GM19397 (cell line): ENCODE data around the gene PANK4.

Experiments
- ATAC-seq: cut with Tn5 transposase; IDR thresholded peaks from one replicate; pipeline ENCODE4 v1.9.1; 2021; ENCODE audit warnings: mild to moderate bottlenecking, moderate library complexity; ENCODE audit not compliant: unreplicated experiment

PANK4 gene

GRCh38 chr1:2546515-2547209, 20.3 kb upstream of the PANK4 start:
- ATAC-seq = peak; percentile 31

- peak; percentile 33 for ATAC-seq
Measured at GRCh38 chr1:2545754-2546514, 19.5 kb upstream of the PANK4 start.

GRCh38 chr1:2544875-2545640, 18.7 kb upstream of the PANK4 start:
- no peak for ATAC-seq

- no peak for ATAC-seq
Measured at GRCh38 chr1:2544093-2544874, 17.9 kb upstream of the PANK4 start.

DNA sequence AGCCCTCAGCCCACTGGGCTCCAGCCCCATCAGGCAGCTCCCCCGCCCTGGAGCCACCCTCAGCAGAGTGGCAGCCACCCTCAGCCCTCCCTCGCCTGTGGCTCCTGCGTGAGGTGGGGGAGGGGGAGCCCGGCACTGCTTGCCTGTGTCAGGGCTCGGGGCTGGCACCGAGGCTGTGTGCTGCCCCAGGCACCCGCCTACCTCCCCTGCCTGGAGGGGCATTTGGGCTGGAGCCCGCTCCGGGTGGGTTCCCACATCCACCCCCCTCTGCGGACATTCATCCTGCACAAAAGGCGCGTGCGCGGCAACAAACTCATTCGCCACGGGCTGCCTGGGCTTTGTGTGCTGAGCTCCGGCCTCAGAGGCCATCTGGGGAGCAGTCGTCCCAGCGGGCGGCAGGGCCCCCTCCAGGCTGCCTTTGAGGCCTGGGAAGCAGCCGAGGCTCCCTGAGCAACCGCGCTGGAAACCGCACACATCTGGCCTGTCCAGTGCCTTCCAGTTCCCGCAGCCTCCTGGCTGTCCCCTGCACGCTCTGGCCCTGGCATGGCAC, 17.2 kb upstream of the PANK4 start:
- ATAC-seq = no peak

DNA sequence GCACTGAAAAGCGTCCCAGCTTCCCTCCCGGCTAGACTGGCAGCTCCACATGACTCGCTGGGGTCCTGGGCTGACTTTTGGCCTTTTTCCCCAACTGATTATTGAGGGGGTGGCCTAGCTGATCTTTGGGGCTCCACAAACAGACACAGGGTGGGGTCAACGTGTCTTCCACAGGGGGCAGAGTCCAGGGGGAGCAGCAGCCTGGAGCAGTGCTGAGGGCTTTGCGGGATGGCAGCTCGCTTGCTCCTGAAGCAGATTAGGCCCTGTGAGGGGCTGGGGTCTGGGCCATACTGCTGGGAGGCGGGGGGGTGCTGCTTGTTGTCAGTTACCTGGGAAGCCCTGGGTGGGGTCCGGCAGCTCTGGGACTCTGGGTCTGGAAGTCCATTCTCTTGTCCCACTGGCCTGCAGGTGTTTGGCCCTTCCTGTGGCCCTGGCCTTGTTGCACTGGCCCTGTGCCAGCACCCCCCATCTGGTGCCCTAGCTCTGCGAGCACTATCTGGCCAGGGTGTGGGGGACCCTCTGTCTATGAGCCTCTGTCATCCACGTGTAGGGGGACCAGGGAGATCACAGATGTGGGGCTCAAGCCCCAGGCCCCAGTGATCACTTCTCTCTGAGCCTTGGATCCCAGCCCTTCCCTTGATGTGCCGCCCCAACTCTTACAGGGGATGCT, 16.0 kb upstream of the PANK4 start:
- no peak for ATAC-seq

DNA sequence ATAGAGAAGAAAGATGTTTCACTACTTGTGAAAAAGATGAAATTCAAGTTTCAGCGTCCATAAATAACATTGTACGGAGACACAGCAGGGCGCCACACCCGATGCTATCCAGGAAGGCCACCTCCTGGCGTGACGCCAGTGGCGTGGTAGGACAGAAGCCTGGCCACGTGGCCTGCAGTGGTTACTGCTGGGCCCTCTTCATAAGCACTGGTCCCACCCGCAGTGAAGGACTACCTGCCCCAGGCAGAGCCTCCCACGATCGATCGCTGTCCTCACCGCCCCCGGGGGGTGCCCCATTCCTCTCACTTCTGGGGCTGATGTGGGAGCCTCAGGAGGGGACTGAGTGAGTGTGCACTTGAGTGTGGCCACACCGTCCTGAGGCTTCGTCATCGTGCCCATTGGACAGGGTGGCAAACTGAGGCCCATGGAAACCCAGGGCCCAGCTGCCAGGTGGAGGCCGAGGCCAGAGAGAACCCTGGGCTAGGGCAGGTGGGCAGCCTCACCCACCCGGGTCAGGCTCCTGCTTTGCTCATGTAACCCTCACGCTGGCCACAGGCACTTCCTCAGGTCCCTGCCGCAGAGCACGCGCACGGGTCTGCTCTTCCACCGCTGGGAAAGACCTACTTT, 15.3 kb upstream of the PANK4 start:
- ATAC-seq = no peak

GRCh38 chr1:2540816-2541492, 14.6 kb upstream of the PANK4 start:
- no peak for ATAC-seq

DNA sequence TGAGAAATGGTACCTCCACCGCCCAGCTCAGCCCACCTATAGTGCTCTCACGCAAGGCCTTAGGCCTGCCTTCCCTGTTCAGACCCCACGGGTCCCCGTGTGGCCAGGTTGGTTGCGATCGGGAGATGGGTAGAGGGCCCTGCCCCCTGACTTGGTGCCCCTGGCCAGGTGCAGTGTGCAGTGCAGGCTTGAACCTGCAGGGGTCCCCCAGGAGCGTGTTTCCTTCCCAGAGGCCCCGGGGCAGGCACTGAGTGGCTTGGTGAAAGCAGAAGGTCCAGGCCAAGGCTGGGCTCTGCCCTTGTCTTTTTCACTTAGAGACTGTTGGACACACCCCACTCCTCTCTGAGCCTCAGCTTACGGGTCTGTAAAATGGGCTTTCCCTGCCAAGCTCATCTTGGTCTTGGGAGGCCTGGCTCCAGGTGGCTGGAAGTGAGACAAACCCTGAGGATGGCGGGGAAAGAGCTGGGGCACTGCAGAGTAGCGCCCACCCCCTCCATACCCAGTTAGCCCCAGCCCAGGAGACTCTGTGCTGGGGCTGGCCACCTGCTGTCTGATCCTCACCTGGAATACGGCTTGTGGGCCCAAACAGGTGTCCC, 13.0 kb upstream of the PANK4 start:
- ATAC-seq = no peak

DNA sequence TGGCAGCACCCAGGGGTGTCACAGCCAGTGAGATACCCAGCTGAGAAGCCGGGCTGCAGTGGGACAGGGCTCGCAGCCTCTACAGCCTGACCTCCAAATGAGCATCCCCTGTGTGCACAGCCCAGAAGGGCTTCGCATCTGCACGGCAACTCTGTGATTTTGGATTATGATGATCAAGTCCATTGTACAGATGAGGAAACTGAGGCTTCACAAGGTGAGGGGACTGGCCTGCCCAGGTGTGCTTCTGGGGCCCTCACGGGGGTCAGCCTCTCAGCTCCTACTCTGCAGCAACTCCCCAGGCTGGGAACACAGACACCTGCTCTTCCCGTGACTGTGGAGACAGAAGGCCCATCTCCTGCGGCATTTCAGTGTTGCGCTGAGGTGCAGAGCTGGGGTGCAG, 12.5 kb upstream of the PANK4 start:
- ATAC-seq = no peak

GRCh38 chr1:2538376-2538775, 12.0 kb upstream of the PANK4 start:
- no peak for ATAC-seq

GRCh38 chr1:2537784-2538115, 11.4 kb upstream of the PANK4 start:
- no peak for ATAC-seq

DNA sequence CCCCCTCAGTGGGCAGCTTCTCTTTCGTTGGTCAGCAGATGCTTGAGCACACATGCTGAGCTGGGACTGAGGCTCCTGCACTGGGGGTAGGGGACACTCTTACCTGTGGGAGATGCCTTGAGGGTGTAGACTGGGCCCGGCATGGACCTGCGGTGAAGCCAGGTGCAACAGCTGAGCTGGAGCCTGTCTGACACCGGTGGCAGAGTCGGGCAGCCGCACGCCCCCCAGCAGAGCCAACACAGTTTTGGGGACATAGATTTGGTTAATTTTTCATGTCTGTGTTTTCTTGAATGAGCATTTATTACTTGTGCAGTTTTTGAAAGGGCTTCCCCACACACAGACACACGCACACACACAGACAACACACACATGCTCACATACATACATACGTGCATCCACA, 9.6 kb upstream of the PANK4 start:
- ATAC-seq = no peak

DNA sequence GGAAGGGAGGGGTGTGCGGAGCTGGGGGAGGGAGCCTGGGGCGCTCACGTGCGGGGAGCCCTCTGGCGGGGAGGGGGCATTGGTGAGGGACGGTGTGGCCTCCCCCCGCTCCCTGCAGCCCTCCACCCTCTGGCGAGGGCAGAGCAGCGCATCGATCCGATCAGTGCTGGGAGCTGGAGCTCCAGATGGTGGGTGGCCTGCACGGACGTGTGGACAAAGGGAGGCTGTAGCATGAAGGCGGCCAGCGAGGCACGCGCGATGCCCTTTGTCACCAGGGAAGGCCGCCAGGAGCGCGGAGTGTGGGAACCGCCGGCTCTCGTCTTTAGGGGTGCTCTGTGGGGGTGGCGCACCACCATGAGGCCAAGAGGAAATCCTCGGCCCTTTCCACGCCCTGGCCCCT, 9.1 kb upstream of the PANK4 start:
- no peak for ATAC-seq

- ATAC-seq = no peak
Measured at GRCh38 chr1:2534687-2535441, 8.5 kb upstream of the PANK4 start.

DNA sequence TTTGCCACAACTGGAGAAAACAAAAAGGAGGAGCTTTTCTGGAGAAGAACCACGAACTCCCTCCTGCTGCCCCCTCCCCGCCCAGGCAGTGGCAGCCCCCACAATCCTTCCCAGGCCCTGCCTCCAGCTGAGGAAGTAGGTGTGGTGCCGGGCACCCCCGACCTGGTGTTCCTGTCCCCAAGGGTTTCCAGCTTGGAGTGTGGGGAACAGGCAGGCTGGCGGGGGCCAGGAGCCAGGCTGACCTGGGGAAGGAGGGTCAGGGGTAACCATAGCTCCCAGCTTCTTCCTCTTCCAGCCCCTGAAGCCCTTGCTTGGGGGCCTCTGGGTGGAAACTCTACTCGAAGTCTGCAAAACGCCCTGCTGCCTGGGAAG, 7.9 kb upstream of the PANK4 start:
- no peak for ATAC-seq

GRCh38 chr1:2533365-2533764, 7.0 kb upstream of the PANK4 start:
- no peak for ATAC-seq

DNA sequence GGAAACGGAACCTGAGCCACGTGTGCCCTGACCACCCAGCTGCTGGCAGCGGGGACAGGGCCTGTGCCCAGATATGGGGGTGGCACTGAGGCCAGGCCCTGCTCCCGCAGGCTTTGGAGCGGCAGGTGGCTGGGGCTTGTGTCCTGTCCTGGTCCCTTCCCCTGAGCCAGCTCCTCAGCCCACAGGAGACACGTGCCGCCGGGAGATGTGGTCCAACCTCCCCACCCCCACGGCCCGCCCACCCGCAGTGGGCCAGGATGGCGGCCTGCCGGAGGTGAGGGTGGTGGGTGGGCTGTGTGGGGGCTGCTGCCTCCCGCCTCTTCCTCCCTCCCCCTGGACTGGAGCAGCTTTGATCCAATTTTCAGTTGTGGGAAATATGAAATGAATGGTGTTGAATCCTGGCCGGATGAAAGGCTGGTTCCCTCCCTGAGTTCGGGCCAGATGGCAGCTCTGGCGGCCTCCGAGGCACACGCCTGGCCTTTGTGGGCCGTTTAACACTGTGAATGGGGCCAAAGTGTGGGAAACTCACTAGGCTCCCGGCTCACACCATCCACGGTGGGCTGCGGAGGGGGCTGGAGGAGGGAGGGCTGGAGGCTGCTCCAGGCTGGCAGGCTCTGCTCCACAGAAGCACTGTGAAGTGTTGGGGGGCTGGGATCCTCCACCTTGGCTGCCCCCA, 6.2 kb upstream of the PANK4 start:
- ATAC-seq = no peak
